ENCODE data around the gene AHCTF1.

Gene AHCTF1

DNA sequence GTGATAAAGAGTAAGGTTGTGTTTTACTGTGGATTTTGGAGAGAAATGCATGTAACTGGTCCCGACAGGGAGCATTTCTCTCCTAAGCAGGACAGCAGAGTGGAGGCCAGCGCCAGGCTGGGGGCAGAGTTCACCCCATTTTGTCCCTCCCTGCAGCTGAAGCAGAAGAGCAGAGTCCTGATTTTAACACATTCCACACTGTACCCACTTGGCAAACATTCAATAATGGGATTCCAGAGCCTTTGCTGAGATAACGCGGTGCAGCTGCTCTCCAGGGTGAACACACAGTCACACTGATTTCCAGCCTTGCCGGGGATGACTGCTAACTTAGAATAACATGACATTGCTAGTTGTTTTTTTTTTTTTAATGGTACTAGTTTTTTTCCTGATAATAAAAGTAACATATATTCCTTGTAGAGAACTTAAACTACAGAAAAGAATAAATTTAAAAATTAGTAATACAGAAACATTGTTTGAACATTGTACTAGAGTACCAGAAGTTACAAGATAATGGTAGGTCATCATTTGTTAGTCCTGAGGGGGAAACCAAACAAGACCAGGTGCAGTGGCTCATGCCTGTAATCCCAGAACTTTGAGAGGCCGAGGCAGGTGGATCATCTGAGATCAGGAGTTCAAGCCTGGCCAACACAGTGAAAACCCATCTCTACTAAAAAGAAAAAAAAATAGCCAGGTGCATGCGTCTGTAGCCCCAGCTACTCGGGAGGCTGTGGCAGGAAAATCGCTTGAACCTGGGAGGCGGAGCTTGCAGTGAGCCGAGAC, 130.3 kb downstream of the AHCTF1 start:
- no peak for DNase-seq (ENCODE audit: extremely low spot score, insufficient read length, low read depth)
- no peak for FAIRE-seq

DNA sequence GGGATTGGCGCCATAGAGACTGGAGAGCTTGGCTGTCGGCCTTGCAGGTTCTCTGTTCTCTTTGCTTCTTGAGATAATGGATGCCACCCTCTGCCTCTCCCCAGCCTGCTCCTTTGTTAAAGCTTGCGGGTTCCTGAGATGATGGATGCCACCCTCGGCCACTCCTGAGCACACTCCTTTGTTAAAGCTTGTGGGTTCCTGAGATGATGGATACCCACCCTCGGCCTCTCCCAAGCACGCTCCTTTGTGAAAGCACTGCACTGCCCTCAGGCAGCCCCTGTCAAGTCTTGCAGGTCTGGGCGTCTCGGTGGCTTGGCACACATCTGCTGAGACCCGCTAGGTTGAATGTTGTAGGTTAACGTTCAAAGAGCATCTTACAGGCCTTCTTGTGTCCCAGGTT, 131.0 kb downstream of the AHCTF1 start:
- FAIRE-seq (no peak), DNase-seq (ENCODE audit: extremely low spot score, insufficient read length, low read depth) (no peak)

DNA sequence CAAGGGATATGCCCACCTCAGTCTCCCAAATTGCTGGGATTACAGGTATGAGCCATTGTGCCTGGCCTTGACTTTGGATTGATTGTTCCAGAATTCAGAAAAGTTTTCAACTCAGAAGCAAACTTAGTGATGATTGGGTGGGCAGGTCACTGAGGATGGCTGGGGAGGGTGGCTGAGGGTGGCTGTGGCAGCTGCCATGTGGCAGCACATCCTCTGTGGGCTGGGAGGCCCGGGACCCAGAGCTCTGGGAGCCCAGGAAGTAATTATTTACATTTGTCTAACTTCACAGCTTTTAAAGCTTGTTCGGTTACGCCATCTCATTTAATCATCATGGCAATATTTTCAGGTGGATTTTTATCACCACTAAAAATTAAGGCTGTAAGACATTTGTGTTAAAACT, 131.4 kb downstream of the AHCTF1 start:
- FAIRE-seq (no peak), DNase-seq (ENCODE audit: extremely low spot score, insufficient read length, low read depth) (no peak)

DNA sequence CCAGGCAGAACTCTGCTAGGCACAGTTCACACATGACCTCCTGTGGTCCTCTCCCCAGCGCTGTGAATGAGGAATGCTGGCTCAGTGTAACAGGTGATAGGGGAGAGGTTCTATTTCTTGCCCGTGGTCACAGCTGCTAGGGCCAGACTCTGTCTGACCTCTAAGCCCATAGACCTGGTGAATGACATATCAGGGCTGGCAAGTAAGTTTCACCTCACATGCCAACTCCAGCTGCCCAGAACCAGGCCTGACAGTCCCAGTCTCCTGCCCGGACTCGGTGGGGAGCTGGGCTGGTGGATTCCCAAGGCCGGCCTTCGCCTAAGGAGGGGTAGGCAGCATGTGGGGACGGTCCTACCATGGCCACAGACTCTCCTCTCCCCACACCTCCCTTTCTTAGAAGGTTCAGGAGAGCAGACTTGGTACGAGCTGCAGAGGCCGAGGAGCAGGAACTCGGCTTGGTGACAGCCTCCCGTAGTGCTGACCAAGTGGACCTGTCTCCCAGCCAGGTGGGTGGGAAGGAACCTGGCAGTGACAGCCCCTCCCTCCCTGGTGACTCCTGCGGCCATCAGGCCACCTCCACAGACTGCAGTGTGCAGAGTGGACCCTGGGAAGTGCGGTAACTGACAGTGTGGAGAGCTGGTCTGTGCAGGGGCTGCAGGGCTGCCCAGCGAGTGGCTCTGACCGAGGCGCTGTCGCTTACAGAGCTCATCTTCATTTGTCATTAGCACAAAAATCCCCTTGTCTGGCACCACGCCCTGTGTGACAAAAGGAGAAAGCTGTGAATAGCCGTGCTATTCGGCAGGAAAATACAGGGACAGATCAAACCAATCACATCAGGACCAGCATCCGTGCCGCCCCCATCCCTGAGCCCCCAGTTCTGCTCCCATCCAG, 132.9 kb downstream of the AHCTF1 start:
- FAIRE-seq: no peak
- no peak for DNase-seq (ENCODE audit: extremely low spot score, insufficient read length, low read depth)

DNA sequence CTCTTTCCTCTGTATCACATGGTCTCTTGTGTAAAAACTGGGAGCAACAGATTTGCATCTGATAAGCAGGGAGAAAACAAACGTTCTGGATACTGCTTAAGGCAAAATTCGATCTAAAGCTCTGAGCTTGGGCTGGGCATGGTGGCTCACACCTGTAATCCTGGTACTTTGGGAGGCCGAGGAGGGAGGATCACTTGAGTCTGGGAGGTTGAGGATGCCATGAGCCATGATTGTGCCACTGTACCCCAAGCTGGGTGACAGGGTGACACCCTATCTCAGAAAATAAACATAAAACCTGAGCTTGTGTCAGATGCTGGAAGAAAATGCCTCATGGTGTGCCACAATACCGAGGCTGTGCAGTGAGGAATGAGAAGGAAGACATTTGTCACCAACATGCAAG, 133.6 kb downstream of the AHCTF1 start:
- DNase-seq (ENCODE audit: extremely low spot score, insufficient read length, low read depth) (no peak), FAIRE-seq (no peak)

DNA sequence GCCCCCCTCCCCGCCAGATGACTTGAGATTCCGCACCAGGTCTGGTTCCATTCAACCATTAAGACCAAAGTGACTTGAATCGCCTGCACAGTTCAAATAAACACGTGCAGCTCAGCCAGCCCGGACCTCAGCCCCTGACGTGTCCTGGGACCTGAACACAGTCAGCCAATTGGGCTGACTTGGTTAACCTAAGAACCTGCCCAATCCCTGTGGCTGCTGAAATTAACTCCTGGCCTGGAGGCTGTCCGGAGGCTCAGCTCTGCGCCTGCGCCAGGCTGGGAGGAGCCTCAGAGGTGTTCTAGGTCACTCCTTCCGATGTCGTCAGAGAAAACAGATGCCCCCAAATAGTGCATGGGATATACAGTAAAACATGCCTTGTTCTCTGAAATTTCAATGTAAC, 134.2 kb downstream of the AHCTF1 start:
- DNase-seq (ENCODE audit: extremely low spot score, insufficient read length, low read depth) (no peak), FAIRE-seq (no peak)

DNA sequence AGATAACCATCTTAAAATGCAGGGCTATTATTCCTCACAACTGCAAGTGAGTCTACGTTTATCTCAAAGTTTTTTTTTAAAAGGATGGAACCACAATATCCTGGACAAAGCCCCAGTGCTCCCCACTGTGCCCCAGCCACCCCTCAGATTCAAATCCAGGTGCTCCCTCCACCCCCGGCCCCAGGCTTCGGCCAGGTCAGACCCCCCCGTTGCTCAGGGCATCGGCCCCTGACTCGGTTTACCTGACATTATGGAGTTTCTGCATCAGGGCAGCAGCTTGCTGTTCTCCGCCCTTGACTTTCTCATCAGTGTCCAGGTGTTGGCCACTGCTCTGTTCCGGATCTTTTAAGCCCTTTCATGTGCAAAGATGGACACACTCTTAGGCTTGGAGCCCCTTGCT, 134.6 kb downstream of the AHCTF1 start:
- DNase-seq (ENCODE audit: extremely low spot score, insufficient read length, low read depth): no peak
- no peak for FAIRE-seq

DNA sequence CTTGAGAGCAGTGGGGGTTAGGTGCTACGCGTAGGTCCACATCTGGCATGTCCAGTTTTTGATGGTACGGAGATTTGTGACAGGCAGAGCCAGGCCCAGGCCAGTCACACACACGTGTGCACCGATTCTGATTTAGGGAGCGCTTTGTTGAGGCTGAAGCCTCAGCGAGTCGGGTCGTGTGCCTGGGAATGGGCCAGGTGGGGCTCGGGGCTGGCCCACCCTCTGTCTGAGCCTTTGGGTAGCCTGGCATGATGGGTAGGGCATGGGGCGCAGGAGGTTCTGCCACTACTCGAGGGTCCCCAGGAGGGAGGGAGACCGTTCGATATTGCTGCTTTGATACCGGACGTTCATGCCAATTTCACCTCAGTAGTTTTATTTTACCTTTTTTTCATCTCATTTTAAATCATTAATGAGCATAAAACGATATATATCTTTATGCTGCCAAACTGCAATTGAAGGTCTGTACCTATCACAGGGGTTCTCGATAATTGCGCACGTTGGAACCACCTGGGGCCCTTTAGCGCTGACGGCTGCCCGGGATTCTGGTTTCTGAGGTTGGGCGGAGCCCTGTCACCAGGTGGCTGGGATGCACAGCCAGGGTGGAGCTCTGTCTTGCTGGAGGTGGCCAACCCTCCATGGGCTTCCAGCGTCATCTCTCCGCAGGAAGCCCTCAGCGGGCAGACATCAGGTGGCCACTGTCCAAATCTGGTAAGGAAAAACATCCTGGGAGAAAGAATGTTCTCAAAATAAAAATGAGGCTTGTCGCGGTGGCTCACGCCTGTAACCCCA, 135.6 kb downstream of the AHCTF1 start:
- FAIRE-seq (no peak), DNase-seq (ENCODE audit: extremely low spot score, insufficient read length, low read depth) (no peak)

DNA sequence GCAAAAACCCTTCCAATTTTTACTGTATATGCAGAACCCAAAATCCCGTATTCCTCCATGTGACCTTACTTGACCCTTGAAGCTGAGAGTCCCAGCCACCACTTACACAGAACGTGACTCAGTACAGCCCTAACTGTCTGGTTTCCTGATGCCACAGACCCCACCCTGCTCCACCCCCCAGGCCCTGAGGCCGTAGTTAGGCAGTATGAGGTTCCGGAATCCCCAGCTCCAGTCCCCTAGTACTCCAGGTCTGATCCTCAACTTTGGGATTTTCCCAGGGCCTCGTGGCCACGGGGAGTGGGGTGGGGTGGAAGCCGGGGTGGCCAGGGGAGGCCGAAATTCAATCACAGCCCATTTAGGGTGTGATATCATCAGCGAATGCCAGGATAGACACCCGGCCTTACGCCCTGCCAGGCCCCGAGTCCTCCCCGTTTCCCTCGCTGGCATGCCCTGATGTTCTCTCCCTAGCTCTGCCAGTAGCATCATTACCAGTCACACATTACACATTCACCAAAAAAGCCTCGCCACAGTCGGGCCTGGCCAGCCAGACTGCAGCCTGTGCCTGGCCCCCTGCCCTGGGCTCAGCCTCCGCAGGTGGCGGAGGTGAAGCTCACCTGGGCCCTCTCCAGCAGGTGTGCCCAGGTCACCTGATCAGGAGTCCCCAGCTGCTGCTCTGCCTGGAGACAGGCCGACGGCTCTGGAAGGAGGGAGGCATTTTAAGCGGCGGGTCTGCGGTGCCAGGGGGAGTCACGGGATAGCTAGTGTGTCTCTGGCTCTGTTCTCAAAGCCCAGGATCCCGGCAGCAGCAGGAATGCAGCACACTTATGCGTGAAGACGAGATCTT, 136.7 kb downstream of the AHCTF1 start:
- FAIRE-seq: no peak
- no peak for DNase-seq (ENCODE audit: extremely low spot score, insufficient read length, low read depth)

DNA sequence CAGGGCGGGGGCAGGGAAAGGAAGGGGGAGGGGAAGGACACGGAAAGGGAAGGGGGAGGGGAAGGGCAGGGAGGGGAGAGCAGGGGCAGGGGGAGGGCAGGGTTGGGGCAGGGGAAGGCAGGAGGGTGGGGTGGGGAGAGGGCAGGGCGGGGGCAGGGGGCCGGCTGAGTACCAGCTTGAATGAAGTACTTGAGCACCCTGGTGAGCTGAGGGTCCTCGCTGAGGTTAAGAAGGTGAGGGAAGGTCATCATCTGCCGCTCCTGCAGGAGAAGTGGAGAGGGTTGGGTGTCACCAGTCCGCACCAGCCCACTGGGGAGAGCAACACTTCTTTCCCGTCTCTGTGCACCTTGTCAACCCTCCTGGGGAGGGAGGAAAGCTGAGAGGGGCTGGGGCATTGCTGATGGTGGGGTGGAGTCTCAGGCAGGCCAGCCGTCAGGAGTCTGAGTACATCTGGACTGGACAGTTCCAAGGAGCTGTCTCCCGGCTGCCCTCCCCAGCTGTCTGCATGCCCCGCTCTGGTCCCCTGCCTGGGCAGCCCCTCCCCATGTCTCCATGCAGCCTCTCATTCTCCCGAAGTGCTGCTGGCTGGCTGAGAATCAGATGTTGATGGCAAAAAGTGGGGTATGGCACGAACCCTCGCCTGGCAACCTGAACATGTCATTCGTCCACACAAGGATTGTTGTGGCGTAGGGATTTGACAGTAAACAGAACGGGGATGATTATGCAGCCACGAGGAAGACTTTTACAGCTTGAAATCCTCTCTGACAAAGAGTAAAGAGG, 137.5 kb downstream of the AHCTF1 start:
- FAIRE-seq: no peak
- DNase-seq (ENCODE audit: extremely low spot score, insufficient read length, low read depth): no peak

DNA sequence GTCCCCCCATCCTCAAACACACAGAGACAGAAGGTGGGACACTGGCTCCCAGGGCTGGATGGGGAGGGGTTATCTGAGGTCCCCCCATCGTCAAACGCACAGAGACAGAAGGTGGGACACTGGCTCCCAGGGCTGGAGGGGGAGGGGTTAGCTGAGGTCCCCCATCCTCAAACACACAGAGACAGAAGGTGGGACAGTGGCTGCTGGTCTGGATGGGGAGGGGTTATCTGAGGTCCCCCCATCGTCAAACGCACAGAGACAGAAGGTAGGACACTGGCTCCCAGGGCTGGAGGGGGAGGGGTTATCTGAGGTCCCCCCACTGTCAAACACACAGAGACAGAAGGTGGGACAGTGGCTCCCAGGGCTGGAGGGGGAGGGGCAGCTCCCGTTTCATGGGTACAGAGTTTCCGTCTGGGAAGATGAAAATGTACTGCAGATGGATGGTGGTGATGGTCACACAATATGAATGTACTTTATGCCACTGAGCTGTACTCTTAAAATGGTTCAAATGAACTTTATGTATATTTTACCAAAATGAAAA, 138.3 kb downstream of the AHCTF1 start:
- DNase-seq (ENCODE audit: extremely low spot score, insufficient read length, low read depth): no peak

DNA sequence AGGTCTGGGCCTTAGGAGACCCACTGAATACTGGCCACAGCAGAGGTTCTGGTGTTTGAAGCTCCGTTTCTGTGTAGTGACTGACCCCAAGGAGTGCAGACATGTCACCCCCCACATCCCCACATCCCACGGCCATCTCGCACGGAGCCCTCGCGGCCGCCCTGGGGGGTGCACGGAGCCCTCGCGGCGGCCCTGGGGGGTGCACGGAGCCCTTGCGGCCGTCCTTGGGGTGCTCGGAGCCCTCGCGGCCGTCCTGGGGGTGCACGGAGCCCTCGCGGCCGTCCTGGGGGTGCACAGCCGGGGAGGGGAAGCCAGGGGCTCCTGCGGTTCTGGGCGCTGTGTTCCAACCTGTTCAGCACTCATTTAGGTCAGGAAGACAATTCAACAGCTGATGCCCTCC, 139.1 kb downstream of the AHCTF1 start:
- no peak for FAIRE-seq
- DNase-seq (ENCODE audit: extremely low spot score, insufficient read length, low read depth): no peak

More for the DNA sequence above, 138.3 kb downstream of the AHCTF1 start:
- FAIRE-seq: no peak

DNA sequence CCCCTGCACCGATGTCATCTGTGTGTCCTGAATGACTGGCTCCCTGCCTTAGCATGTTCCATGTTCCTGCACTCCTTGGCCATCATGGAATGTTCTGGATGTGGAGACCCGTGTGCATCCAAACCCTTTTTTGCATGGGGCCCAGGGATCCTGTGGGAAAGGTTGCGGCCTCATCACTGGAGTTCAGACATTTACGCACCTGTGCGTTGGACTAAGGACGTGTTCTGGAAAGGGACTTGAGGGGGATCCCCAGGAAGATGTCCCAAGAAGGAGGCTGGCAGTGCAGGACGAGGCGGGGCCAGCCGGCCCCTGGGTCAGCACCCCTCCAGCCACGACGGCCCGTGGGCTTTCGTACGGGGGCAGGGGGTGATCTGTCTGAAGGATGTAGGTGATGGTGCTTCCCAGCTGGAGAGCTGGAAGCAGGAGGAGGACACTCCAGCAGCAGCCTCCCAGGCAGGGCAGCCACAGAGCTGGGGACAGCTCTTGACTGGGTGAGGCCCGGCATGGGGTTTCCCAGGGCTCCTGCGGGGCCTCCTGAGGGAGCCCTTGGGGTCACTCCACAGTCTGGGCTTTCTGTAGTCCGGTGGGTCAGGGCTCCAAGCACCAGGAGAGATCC, 140.3 kb downstream of the AHCTF1 start:
- FAIRE-seq: no peak
- no peak for DNase-seq (ENCODE audit: extremely low spot score, insufficient read length, low read depth)

DNA sequence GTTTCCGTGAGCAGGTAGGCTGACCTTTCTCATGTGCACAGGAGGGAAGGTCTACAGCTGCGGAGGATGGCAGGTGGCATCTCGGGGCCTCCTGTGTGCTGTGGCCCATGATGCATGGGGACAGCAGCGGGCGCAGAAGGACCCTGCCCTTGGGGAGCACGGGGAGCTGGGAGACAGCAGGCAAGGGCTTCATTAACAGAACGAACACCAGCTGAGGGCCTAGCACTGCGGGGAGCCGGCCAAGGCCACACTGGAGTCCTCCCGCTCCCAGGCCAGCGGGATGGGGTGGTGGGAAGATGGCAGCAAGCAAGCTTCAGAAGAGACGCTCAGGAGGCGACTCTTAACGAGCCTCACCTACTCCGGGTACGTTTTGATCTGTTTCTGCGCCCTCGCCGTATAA, 140.9 kb downstream of the AHCTF1 start:
- no peak for FAIRE-seq
- DNase-seq (ENCODE audit: extremely low spot score, insufficient read length, low read depth): no peak

DNA sequence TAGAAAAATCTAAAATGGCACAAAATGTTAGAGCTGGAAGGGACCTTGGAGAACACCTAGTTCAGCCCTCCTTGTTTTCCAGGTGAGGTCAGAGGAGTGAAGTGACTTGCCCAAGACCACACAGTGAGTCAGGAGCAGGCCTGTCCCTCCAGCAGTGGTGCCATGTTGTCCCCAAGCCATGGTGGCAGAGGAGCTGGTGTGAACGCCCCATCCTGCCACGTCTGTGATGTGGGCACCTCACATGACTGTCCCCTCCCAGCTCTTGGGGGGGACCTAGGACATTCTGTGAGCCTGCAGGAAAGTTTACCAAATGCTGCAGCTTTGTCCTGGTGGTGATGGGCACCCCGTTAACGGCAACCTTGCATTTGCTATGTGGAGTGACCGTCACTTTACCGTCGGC, 141.4 kb downstream of the AHCTF1 start:
- DNase-seq (ENCODE audit: extremely low spot score, insufficient read length, low read depth): no peak
- no peak for FAIRE-seq

DNA sequence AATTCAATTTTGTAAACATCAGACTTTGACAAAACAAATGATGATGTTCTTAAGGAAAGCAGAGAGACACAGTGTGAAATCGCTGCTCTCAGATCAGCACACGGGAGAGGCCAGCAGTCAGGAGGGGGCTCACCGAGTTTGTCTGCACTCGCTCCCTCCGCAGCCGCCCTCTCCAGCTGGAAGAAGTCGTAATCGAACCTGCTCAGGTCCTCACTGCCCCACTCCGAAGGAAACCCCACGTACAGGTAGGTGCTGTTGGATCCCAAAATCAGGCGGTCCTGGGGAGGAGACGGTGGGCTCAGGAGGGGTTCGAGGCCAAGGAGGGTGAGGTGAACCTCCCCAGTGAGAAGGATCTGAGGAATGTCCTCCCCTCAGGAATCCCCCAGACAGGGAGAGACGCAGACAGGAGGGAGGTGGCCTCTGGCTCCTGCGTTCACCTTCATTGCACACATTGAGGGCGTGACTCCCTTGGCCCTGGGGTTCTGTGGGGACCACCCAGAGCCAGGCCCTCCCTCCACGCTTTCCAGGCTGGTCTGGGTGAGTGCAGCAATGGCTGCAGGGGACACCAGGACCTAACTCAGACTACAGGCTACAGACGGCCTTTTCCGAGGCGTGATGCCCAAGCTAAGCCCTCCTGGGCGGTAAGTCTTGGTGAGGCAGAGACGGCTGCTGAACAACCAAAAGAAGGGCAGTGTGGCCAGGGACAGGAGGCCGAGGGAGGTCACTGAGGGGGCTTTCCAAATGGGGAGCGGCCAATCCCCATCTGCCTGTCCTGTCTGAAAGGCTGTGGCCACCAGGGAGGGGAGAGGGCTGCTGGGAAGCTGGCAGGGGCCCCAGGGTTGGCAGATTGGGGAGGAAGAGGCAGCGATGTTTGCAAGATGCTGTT, 142.1 kb downstream of the AHCTF1 start:
- DNase-seq (ENCODE audit: extremely low spot score, insufficient read length, low read depth) (no peak), FAIRE-seq (no peak)
